GM21717 (cell line): Measurements from ENCODE around the gene PRKAR1A.
A peak's percentile ranks its signal among the peaks of the same experiment; 100 is the strongest.
"Not testable (repeated sequence)": the region's sequence is repeated elsewhere in the genome, so short reads cannot be mapped to it uniquely, and the experiment has no call there.

ENCODE experiments used
- ATAC-seq: cut with Tn5 transposase; IDR thresholded peaks from one replicate; pipeline ENCODE4 v1.9.1; 2021; ENCODE audit warnings: mild to moderate bottlenecking, moderate library complexity; ENCODE audit not compliant: unreplicated experiment

The PRKAR1A gene

GRCh38 chr17:68512247-68512959, at the start of gene PRKAR1A:
Gene PRKAR1A (plus strand): TSS chr17:68512430. CDS start chr17:68515400, 2,970 bp downstream.
- peak; percentile 89 for ATAC-seq

GRCh38 chr17:68463211-68464019, 48.8 kb upstream of the PRKAR1A start:
- no peak for ATAC-seq

- no peak for ATAC-seq
These were observed 43.9 kb upstream of the PRKAR1A start for GRCh38 chr17:68468334-68468733.

- ATAC-seq = no peak
These were observed 43.4 kb upstream of the PRKAR1A start for GRCh38 chr17:68468788-68469187.

- ATAC-seq = no peak
These were observed 41.3 kb upstream of the PRKAR1A start for GRCh38 chr17:68470961-68471360.

GRCh38 chr17:68480885-68481284, 31.3 kb upstream of the PRKAR1A start:
- ATAC-seq = no peak

- ATAC-seq = no peak
These were observed 29.6 kb upstream of the PRKAR1A start for GRCh38 chr17:68482576-68483041.

GRCh38 chr17:68484458-68484857, 27.8 kb upstream of the PRKAR1A start:
- ATAC-seq = no peak

- no peak for ATAC-seq
These were observed 22.3 kb upstream of the PRKAR1A start for GRCh38 chr17:68489919-68490318.

GRCh38 chr17:68491381-68492231, 20.6 kb upstream of the PRKAR1A start:
- no peak for ATAC-seq

GRCh38 chr17:68492394-68493054, 19.7 kb upstream of the PRKAR1A start:
- not testable (repeated sequence) for ATAC-seq

GRCh38 chr17:68495081-68495480, 17.1 kb upstream of the PRKAR1A start:
- no peak for ATAC-seq

- ATAC-seq = peak; percentile 93
These were observed 14.3 kb upstream of the PRKAR1A start for GRCh38 chr17:68497885-68498319.

- peak; percentile 17 for ATAC-seq
These were observed 13.5 kb upstream of the PRKAR1A start for GRCh38 chr17:68498479-68499326.

- no peak for ATAC-seq
These were observed 12.6 kb upstream of the PRKAR1A start for GRCh38 chr17:68499587-68499986.

- no peak for ATAC-seq
These were observed 11.2 kb upstream of the PRKAR1A start for GRCh38 chr17:68501074-68501473.

- ATAC-seq = no peak
These were observed 6.3 kb upstream of the PRKAR1A start for GRCh38 chr17:68505951-68506350.

GRCh38 chr17:68507576-68507975, 4.7 kb upstream of the PRKAR1A start:
- ATAC-seq = no peak
